ENCODE measurements around the gene S100A11. TPM values are rescaled to one million over a fixed set of nuclear protein-coding genes. Genes with fewer than 3 reads are reported as not detected.

The S100A11 gene
- total RNA-seq, 1 experiment from 2014 or later, result 126 TPM

DNA sequence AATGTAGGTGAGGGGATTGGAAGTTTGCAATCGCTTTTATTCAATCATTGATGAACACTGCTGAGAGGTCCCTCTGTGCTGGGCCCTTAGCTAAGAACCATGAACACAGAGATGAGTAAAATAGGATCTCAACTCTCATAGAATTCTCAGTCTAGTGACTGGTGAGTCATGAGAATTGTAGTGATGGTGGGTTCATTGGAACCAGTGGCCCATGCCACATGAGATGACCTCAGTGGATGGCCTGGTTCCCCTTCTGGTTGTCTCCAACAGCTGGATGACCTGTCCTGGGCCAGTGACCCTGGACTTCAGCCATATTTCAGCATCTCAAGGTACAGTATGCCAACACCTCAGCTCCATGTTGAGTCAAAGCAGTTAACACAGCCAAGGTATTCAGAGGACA is 21.9 kb downstream of the S100A11 start:
- Mint-ChIP-seq H3K27me3 (ENCODE audit: low read depth) (no peaks in the 10 kb centered on the region; the same call in 1 of the 2 replicates), H3K36me3 (no peaks in the 10 kb centered on the region), H3K27ac (no peak overlapping the region), H3K4me1 (peaks cover 27% of the 10 kb centered on the region), H3K4me3 (no peak overlapping the region), H3K9me3 (peaks cover 6% of the 10 kb centered on the region)
- ChIA-PET POLR2A (no interaction called here), CTCF (interaction anchor here (0.6 to 5.4 kb wide), 6 partner anchors 13 to 422 kb away, joined by 3 to 87 read pairs (median 40); partner anchors contain the start of gene S100A11)
- ATAC-seq, result no peak
- no peak for TF ChIP-seq ZMAT4 (CRISPR knock-in tag; IDR thresholded peaks at IDR 0.05)
- TF ChIP-seq KAT7 (CRISPR knock-in tag; IDR thresholded peaks at IDR 0.05; ENCODE audit: borderline replicate concordance), result no peak
- TF ChIP-seq OVOL2 (CRISPR knock-in tag; IDR thresholded peaks at IDR 0.05; ENCODE audit: borderline replicate concordance), result no peak
- no peak for TF ChIP-seq GRHL2 (CRISPR knock-in tag; IDR thresholded peaks at IDR 0.05; ENCODE audit: insufficient replicate concordance, severe bottlenecking)
- TF ChIP-seq CREM (CRISPR knock-in tag; IDR thresholded peaks at IDR 0.05), result no peak
- TF ChIP-seq, protein P1, sequence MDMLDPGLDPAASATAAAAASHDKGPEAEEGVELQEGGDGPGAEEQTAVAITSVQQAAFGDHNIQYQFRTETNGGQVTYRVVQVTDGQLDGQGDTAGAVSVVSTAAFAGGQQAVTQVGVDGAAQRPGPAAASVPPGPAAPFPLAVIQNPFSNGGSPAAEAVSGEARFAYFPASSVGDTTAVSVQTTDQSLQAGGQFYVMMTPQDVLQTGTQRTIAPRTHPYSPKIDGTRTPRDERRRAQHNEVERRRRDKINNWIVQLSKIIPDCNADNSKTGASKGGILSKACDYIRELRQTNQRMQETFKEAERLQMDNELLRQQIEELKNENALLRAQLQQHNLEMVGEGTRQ (CRISPR knock-in tag; IDR thresholded peaks at IDR 0.05), result no peak
- no peak for TF ChIP-seq HMGA2 (CRISPR knock-in tag; IDR thresholded peaks at IDR 0.05)
- no peak for TF ChIP-seq ZBTB21 (CRISPR knock-in tag; IDR thresholded peaks at IDR 0.05; ENCODE audit: borderline replicate concordance)
- TF ChIP-seq ZNF232 (CRISPR knock-in tag; IDR thresholded peaks at IDR 0.05), result no peak
- TF ChIP-seq NR2C2 (CRISPR knock-in tag; IDR thresholded peaks at IDR 0.05), result no peak
- TF ChIP-seq ZBTB43 (CRISPR knock-in tag; IDR thresholded peaks at IDR 0.05), result no peak
- TF ChIP-seq, protein P2, sequence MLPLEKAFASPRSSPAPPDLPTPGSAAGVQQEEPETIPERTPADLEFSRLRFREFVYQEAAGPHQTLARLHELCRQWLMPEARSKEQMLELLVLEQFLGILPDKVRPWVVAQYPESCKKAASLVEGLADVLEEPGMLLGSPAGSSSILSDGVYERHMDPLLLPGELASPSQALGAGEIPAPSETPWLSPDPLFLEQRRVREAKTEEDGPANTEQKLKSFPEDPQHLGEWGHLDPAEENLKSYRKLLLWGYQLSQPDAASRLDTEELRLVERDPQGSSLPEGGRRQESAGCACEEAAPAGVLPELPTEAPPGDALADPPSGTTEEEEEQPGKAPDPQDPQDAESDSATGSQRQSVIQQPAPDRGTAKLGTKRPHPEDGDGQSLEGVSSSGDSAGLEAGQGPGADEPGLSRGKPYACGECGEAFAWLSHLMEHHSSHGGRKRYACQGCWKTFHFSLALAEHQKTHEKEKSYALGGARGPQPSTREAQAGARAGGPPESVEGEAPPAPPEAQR (CRISPR knock-in tag; IDR thresholded peaks at IDR 0.05), result no peak
- no peak for TF ChIP-seq MLX (CRISPR knock-in tag; IDR thresholded peaks at IDR 0.05)
- no peak for TF ChIP-seq CBFB (CRISPR knock-in tag; IDR thresholded peaks at IDR 0.05; ENCODE audit: low read depth)
- TF ChIP-seq SP1 (CRISPR knock-in tag; conservative IDR thresholded peaks at IDR 0.05), result no peak
- TF ChIP-seq, protein P3, sequence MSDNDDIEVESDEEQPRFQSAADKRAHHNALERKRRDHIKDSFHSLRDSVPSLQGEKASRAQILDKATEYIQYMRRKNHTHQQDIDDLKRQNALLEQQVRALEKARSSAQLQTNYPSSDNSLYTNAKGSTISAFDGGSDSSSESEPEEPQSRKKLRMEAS (CRISPR knock-in tag; IDR thresholded peaks at IDR 0.05), result no peak
- TF ChIP-seq, protein P4, sequence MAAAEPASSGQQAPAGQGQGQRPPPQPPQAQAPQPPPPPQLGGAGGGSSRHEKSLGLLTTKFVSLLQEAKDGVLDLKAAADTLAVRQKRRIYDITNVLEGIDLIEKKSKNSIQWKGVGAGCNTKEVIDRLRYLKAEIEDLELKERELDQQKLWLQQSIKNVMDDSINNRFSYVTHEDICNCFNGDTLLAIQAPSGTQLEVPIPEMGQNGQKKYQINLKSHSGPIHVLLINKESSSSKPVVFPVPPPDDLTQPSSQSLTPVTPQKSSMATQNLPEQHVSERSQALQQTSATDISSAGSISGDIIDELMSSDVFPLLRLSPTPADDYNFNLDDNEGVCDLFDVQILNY (CRISPR knock-in tag; IDR thresholded peaks at IDR 0.05), result no peak
- no peak for TF ChIP-seq ZNF671 (CRISPR knock-in tag; IDR thresholded peaks at IDR 0.05)
- TF ChIP-seq ATF1 (CRISPR knock-in tag; IDR thresholded peaks at IDR 0.05), result no peak
- TF ChIP-seq, protein P5, sequence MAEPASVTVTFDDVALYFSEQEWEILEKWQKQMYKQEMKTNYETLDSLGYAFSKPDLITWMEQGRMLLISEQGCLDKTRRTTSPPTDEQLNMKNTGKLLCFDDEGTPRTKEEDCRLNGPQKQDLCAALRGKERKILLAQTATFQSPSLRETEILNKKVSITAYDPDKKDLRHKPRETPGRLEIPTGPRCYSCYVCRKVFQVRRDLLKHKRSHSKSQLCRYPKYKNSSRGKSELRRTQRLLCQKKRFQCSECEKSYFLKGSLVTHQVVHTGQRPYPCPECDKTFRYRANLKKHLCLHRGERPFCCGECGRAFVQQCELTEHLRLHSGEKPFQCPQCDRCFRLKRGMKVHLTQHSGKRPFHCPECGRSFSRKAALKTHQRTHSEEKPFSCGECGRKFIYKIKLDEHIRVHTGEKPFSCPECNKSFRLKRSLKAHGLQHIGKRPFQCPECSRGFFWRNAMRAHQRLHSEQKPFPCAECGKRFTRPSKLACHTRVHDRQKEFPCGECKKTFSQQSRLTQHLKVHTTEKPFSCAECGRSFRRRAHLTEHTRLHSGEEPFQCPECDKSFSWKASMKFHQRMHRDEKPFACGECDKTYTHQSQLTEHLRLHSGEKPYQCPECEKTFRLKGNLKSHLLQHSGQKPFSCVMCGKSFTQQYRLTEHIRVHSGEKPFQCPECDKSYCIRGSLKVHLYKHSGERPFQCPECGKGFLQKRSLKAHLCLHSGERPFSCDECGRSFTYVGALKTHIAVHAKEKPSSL (CRISPR knock-in tag; conservative IDR thresholded peaks at IDR 0.05), result no peak
- no peak for DNase-seq (ENCODE audit: low spot score)
